ENCODE measurements around the gene KPNA3.

- TF ChIP-seq CTCF (conservative IDR thresholded peaks at IDR 0.05 in 1 of 2, IDR thresholded peaks at IDR 0.05 in 1 of 2; ENCODE audit: extremely low read depth in 1 of 2, insufficient read depth in 1 of 2, low read depth in 1 of 2, low read length in 2 of 2), result no peak
- no peak for TF ChIP-seq EZH2 (IDR thresholded peaks at IDR 0.05; ENCODE audit: borderline replicate concordance, low read length)
Observed at GRCh38 chr13:49756263-49756662, 36.2 kb downstream of the KPNA3 start.

Measured in mammary epithelial cell (primary cell).